Dedifferentiated amniotic fluid mesenchymal stem cell (primary cell): ENCODE data around the gene CAMTA1.

Experiments
- DNase-seq: peaks from one replicate; pipeline ENCODE4 v3.0.0-alpha.2; 2016; ENCODE audit errors: extremely low spot score

CAMTA1 gene

DNA sequence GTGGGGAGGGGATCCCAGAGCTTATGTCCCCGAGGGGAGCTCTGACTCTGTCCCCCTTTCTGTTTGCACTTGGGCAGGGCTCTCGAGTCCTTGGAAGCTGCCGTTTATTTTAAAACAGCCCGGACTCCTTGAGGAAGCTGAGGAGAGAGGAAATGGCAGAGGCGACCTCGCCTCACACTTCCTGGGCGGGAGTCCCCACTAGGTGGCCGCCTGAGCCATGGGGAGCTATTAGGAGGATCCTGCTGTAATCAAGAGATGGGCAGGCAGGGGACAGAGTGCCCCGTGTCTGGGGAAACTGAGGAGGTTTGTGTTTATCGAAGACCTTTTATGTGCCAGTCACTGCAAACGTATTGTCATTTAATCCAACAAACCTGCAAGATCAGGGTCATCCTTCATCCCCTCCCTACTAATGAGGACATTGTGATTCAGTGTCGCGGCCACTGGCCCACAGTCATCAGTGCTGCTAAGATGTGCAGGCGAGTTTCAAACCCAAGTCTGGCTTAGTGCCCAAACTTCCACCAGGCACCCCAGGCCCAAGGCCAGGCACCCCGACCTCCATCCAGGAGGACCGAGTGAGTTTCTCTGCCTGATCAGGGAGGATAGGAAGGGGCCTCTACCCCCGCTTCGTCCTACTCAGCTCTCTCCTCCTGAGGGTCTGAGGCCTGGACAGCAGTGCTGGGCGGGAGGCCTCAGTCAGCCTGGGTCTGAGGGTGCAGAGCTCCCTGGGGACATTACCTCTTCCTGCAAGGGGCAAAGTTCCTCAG lies 669.0 kb downstream of the CAMTA1 start:
- no peak for DNase-seq

DNA sequence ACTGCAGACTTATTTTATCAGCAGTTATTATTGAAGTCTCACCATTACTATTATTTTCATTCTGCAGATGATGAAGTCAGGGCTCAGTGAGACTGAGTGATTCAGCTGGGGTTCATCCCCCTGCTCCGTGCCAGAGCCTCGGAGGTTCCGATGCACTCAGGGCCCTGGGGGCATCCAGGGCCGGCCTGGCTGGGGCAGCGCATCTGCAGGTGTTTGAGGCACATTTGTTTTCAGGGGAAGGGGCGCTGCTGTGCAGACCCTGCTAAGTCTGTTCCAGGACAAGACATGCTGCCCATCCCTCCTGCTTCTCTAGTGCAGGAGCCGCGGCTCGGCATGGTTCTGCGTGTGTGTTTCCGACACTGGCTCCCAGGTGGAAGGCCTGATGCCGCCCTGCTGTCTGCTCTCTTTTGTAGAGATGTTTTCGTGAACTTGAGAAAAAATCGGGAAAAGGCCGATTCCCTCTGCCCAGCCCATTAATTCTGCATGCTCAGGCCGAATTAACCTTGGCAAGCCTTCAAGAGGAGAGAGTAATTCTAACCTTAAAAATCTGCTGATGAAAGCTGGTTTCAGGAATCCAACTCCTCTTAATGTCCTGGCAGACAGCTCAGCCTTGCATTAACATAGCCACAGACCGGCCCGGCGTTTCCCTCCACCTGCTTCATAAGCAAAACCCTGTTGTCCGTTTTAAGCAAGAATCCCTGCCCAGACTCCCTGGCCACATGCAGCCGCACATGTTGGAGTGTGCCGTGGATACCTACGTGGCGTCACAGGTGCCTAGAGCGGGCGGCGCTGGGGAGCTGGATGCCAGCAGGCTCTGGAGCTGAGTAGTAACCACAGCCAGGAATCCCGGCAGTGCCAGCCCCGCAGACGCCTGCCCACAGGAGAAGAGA lies 669.9 kb downstream of the CAMTA1 start:
- no peak for DNase-seq

DNA sequence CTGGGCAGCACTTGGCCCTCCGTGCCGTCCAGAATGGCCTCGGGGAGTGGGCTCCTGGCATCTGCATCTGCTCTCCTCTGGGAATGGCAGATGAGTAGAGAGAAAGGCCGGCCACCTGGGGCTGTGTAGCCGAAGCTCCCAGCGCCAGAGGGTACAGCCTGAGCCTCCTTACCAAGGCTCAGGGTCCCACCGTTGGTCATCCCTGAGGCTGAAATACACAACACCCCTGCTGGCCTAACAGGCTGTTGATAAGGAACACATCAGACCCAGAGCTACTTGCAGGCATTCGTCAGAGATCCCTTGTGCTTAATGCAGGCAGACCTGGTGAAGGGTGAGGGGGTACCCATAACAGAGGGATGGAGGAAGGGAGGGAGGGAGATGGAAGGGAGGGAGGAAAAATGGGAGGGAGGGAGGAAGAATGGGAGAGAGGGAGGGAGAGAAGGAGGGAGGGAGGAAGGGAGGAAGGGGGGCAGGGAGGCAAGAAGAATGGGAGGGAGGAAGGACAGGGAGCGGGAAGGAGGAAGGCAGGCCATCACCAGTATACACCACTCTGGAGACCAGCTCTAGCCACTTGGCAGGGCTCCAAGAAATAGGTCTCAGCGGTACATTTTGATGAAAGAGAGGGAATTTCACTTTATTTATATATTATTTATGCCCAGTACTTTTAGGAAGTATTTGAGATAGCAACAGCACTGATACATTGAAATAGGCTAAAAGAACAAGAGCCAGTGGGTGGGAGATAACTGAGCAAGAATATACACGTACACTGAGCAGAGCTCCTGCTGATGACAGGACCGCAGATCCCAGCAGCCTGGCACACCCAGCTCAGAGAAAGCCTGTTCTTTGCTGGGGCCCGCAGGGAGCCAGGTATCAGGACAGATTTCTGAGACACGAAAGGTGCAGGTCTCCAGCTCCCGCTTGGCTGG lies 670.8 kb downstream of the CAMTA1 start:
- DNase-seq = no peak

DNA sequence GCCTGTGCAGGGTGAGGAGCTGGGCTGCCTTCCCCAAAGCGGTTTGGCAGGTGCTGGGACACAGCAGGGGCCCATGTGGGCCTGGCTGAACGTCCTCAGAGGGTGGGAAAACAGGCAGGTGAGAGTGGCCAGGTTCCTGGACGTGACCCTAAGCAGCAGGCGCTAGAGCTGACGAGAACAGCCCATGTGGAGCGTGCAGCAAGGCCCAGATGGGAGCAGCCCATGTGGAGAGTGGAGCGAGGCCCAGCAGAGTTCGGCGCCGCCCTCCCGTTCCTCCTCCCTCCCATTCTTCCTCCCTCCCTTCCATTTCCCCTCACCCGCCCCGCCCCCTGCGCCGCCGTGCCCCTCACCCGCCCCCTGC lies 671.4 kb downstream of the CAMTA1 start:
- DNase-seq = no peak

DNA sequence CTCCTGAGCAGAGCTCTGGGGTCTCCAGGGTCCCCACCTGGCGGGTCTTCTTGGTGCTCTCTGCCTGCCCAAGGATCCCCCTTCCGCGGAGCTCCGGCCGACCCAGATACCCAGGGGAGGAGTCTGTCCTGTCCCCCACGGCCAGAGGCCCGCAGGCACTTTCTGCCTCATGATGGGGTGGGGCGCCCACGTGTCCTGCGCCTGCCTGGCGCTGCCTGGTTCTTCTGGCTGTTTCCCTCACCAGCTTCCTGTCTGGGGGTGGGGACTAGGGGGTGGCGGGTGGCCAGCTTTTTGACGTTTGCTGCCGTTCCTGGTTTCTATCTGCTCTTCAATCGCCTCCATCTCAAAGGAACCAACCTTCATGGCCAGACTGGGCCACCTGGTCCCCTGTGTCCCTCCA lies 672.6 kb downstream of the CAMTA1 start:
- DNase-seq = no peak

DNA sequence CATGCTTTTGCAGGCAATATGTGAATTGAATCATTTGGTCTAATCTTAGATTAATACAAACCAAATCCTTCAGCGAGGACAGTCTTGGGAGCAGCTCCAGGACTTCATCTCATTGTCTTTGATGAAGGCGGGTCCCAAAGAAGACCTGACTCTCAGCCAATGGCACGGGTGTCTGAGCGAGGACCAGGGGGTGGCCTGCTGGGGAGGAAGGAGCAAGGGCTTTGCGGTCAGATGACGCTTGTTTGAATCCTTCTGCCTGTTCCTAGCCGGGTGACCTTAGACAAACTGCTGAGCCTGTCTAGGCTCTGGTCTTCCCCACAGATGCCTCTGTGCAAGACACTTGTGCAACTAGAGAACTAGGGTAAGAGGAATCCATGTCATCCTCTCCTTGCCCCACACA lies 673.7 kb downstream of the CAMTA1 start:
- no peak for DNase-seq

DNA sequence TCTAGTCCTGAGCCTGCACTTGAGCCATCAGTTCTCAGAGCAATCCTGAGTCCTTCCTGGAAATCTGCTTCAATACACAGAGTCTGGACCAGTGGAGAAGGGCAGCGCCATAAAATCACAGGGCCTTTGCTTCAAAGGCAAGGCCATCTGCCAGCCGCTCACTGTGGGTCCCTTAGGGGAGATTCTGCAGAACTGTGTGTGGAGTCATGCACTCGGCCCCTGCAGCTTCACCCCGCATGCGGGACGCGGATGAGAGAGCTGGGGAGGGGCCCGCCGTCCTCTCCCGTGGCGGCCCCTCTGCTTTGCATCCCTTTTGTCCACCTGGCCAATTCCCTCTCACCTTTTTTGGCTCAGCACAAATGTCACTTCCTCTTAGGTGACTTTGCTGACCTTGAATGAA lies 674.7 kb downstream of the CAMTA1 start:
- DNase-seq = no peak

DNA sequence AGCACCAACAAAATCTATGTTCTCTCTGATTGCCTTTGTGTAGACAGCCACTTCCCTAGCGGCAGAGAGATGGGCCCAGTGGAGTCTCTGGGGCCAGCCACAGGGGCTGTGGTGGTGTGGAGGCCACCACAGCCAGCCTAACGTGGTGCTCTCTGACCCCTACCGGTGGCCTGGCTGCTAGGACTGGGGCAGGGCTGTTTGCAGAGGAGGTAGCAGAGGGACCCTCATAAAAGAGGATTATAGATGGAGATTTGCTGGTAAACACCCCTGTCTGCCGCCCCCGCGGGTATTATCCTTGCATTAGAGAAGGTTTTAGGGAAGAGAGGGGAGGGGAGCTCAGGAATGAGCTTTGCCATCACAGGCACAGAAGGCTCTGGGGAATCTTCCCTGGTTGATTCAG lies 675.6 kb downstream of the CAMTA1 start:
- DNase-seq = no peak

DNA sequence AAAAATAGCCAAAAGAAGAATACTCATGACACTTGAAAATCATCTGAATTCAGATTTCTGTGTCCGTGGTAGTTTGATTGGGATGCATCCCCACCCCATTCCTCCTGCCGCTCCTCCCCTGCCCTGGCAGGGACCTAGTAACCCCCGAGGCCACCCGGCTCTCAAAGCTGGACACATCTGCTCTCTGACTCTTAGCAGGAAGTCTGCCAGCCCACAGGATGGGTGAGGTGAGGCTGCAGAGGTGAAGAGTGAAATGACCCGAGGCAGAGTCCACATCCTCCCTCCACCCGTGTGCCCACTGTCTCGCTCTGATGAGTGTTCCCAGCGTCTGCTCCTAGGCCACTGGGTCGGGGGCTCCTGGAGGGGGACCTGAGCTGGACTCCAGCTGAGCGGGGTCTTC lies 677.4 kb downstream of the CAMTA1 start:
- no peak for DNase-seq

DNA sequence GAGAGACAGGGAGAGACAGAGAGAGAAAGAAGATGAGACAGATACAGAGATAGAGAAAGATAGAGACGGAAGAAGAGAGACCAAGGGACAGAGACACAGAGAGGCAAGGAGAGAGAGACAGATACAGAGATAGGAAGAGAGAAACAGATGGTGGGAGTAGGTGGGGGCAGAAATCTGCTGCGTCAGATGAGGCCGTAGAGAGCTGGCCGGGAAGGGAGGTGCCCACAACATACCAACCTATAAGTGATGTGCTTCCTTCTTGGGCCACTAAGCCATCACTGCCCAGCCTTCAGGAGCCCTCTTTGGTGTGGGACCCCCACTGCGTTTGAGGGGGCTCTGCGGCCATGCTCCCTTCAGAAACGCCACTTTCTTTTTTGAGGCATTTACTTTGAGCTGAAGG lies 678.3 kb downstream of the CAMTA1 start:
- no peak for DNase-seq

DNA sequence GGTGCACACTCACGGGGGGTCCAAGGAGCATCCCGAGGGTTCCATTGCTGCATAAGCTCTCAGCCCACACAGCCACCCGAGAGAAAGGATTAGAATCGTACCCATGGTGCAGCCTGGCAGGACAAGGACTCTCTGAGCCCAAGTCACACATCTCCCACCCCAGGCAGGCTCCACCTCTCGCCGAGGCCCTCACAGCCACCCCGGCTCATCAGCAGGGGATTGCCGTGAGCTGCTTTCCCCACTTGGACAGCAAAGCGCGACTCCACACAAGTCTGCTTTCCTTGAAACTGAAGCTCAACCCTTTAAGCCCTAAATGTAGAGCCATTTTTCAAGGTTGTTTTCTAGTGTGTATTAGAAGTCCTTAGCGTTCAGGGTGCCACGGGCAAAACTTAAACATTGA lies 679.5 kb downstream of the CAMTA1 start:
- no peak for DNase-seq

DNA sequence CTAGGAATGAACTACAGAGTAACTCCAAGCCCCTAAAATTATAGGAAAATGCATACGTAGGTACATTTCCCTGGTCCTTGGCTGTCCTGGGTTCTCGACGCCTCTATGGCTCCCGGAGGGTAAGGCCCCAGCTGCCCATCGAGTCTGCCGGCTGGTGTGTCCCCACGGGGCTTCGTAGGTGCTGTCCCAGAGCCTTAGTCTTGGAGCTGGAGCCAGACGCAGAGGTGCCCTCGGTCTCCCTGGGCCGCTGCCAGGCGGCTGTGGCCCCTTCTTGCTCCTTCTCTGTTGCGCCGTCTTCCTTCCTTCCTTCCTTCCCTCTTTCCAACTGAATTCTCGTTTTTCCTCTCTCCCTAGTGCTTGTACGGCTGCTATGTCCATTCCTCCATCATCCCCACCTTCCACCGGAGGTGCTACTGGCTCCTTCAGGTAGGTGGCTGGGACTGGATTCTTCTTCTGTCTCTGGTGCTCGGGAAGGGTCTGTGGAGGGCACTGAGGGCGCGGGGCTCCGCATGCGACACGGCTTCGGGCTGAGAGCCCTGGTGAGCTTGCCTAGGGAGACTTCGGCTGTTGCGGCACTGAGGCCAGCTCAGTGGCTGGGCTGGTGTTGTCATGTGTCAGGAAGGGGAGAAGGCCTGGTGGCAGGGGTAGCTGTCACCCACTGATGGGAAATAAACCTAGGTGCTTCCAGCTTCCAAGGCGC lies 682.4 kb downstream of the CAMTA1 start:
- DNase-seq = no peak

DNA sequence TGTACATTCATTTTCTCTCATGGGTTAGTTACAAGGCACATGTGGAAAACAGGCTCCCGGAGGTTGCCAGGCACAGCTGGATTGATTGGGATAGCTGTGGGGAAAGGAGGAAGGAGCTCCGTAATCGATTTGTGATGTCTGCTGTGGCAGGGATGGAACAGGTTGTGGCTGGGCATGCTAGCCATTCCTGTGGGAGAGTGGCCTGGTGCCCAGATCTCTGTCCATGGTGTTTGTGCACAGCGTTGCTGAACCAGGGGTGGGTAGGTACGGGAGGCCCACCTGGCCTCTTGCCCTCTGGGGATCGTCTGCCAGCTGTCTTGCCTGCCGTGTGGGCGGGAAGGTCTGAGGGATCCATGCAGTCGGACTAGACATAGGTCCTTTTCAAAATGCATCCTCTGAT lies 683.0 kb downstream of the CAMTA1 start:
- no peak for DNase-seq

DNA sequence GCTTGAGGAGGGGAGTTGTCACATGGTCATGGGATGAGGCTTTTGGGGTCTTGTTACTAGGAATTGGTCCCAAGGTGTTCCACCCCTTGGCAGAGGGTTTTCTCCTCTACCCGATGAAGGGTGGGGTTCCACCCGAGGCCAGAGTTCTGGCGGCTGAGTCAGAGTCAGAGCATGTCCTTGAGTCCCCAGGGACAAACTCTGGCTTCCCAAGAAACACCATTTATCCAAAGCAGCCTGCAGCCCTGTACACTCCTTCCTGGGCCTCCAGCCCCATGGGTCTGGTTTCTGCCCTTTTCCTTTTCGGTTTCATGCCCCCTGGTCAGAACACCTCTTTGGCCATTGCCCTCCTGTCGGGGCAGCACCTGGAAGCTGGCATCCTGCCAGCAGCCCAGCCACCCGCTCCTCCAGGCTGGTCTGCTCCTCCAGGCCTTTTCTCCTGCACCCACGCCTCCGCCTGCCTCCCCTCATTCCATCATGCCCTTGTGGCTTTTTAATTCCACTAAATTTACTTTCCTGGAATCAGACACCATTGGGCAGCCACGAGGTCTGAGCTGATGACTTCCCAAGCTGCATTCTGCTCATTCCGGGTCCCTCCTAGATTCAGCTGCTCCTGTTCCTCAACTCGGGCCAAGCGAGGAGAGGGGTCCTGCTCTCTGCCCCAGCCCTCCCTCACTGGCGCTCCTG lies 684.1 kb downstream of the CAMTA1 start:
- peak; percentile 82 for DNase-seq

DNA sequence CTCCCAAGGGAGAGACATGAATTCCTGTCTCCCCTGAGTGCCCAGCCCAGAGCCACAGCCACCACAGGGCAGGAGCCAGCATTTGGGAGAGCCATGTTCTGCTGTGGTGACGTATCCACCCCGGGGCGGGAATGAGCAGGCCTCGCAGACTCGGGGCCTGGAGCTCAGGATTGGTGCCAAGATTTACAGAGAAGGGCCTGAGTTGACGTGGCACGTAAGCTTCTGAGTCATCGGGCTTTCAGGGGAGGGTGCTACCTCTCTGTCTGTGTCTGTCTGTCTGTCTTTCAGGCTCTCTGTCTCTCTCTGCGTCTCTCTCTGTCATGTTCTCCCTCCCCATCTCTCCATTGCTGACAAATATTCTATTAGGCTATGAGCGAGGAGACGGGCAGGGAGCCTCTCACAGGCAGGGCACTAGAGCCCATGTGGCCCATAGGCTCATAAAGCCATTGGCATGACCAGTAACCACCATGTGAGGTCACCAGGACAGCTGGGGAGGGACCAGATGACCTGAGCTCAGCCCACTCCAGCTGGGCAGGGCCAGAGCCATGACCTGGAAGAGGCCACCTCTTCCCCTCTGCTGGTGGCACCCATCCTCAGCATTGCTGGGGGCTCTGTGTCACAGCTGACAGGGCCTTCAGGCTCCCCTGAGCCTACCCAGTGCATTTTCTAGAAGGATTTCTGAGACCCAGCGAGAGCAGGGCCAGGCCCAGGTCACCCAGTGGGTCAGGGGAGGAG lies 685.8 kb downstream of the CAMTA1 start:
- peak; percentile 96 for DNase-seq

DNA sequence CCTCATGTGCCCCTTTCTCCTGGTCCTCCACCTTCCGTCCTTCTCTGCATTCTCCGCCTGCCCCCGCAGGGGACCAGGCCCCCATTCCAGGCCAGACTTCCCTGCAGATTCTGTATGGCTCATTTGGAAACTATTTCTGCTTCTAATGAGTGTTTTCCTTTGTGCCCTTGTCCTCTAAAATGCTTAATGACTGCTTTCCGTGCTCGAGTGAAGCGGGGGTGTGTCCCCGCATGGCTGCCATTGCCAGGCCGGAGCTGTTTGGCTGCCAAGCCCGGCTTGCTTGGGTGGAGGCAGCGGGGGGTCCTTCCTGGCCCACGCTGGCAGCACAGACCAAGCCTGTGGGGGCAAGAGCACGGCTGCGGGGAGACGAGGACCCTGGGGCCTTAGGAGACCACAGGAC lies 686.6 kb downstream of the CAMTA1 start:
- DNase-seq = peak; percentile 54

DNA sequence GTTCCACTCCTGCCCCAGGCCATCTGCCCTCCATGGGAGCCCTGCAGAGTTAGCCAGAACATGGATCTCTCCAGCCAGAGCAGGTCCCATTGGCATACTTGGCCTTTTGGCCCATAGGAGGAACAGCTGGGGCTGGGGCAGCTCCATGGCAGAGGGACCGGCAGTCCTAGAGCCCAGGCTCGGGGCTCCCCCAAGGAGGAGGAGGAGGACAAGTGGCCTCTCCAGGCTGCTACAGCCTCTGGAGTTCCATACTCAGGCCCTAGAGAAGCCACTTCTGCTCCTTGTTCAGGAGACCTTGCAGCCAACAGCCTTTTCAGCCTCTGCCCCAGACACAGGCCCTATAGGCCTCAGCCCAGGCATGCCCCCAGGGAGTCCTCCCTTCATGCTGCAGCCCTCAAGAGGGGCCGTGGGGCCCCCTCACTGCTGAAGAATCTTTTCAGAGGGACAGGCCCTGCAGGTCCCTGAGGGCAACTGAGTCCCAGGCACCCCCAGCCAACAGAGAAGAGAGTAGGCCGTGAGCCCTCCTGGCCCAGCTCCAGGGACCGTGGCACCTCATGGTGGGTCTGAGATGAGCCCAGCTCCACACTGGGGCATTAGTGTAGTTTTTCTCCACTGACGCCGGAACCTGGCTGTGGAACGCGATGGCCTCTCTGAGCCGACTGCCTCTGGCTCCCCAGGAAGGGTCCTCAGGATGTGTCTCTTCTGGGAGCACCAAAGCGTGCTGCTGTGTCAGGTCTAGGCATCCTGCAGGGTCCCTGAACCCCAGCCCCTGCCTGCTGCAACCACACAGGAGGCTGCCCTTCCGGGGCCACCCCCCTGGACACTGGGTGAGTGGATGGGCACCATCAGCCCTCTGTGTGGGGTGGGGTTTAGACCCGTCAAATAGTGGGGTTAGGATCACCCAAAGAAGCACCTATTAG lies 688.2 kb downstream of the CAMTA1 start:
- DNase-seq = no peak

DNA sequence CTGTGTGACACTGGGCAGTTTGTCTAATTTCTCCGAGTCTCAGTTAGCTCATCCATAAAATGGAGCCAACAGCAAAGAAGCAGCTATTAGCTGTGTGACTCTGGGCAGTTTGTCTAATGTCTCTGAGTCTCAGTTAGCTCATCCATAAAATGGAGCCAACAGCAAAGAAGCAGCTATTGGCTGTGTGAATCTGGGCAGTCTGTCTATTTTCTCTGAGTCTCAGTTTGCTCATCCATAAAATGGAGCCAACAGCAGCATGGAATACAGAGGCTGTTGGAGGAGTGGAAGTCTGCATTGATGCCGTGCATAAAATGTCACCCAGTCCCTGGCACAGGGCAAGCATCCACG lies 688.9 kb downstream of the CAMTA1 start:
- no peak for DNase-seq

DNA sequence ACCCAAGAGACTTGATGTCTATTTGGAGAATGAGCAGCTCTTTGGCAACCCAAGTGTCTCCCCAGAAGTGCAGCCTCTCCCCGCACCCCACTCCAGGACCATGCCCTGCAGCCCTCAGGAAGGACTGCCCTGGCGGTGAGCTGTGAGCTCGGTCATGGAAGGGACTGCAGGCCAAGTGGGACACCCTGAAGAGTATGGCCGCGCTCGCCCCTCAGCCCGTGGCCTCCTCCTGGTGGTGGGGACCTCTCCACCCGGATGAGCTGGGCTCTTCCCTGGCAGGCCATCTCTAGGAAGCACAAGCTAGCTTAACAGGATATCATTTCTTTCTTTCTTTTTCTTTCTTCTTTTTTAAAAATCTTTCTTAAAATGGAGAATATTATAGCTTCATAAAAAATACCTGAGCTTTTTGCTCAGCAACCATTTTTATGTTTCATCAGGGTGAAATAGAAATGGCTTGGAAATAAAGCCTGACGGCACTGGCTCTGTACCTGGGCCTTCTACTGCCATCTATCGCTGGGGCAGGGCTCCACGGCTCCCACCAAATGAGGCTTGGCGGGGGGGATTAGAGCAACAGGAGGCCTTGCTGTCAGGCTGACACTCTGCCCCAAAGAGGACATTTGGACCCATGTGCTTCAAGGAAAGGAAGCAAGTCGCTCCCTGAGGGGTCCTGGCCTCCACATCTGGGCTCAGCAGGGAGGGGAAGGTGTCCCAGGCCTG lies 689.7 kb downstream of the CAMTA1 start:
- DNase-seq = no peak
